ENCODE data around the gene CD274.

Gene CD274

GRCh38 chr9:5511935-5512580 lies 61.7 kb downstream of the CD274 start:
- Histone ChIP-seq H3K9ac (ENCODE audit: low read length) (no peak overlapping the region), H3K9me2 (replicated peaks; ENCODE audit: insufficient read depth, low read length) (no peaks in the 10 kb centered on the region), H3K9me3 (replicated peaks; ENCODE audit: insufficient read depth, low read length) (no peaks in the 10 kb centered on the region), H3K27ac (ENCODE audit: low read length) (no peak overlapping the region), H3K4me3 (ENCODE audit: low read length) (no peak overlapping the region), H2AFZ (ENCODE audit: low read length) (no peak overlapping the region), H3K4me2 (ENCODE audit: low read depth, low read length) (peak overlapping the region; percentile 85), H3K27me3 (replicated peaks; ENCODE audit: insufficient read depth, low read length) (no peaks in the 10 kb centered on the region), H3F3A (ENCODE audit: insufficient read depth, low read length) (peaks cover 9% of the 10 kb centered on the region), H3K79me2 (ENCODE audit: low read length) (no peaks in the 10 kb centered on the region), H4K20me1 (ENCODE audit: insufficient read depth, low read length) (no peaks in the 10 kb centered on the region), H3K4me1 (ENCODE audit: low read length) (peaks cover 10% of the 10 kb centered on the region), H3K36me3 (replicated peaks; ENCODE audit: insufficient read depth, low read length) (no peaks in the 10 kb centered on the region)
- TF ChIP-seq EZH2phosphoT487 (IDR thresholded peaks at IDR 0.05; ENCODE audit: low read length) (no peak), CTCF (IDR thresholded peaks at IDR 0.05; ENCODE audit: low read length) (no peak)
- DNase-seq: no peak

GRCh38 chr9:5512658-5513452 lies 62.5 kb downstream of the CD274 start:
- Histone ChIP-seq H2AFZ (ENCODE audit: low read length) (no peak overlapping the region), H3F3A (ENCODE audit: insufficient read depth, low read length) (peaks cover 9% of the 10 kb centered on the region), H3K9ac (ENCODE audit: low read length) (no peak overlapping the region), H3K9me3 (replicated peaks; ENCODE audit: insufficient read depth, low read length) (no peaks in the 10 kb centered on the region), H3K9me2 (replicated peaks; ENCODE audit: insufficient read depth, low read length) (no peaks in the 10 kb centered on the region), H3K4me1 (ENCODE audit: low read length) (peaks cover 10% of the 10 kb centered on the region), H3K27me3 (replicated peaks; ENCODE audit: insufficient read depth, low read length) (no peaks in the 10 kb centered on the region), H3K79me2 (ENCODE audit: low read length) (no peaks in the 10 kb centered on the region), H3K4me2 (ENCODE audit: low read depth, low read length) (no peak overlapping the region), H3K27ac (ENCODE audit: low read length) (no peak overlapping the region), H4K20me1 (ENCODE audit: insufficient read depth, low read length) (no peaks in the 10 kb centered on the region), H3K4me3 (ENCODE audit: low read length) (no peak overlapping the region), H3K36me3 (replicated peaks; ENCODE audit: insufficient read depth, low read length) (no peaks in the 10 kb centered on the region)
- no peak for DNase-seq
- no peak for TF ChIP-seq EZH2phosphoT487 (IDR thresholded peaks at IDR 0.05; ENCODE audit: low read length)
- no peak for TF ChIP-seq EZH2 (optimal IDR thresholded peaks at IDR 0.05; ENCODE audit: low read depth, low read length)
- no peak for TF ChIP-seq CTCF (IDR thresholded peaks at IDR 0.05; ENCODE audit: low read length)

GRCh38 chr9:5513966-5514616 lies 63.7 kb downstream of the CD274 start:
- no peaks in the 10 kb centered on the region for H3K79me2 ChIP-seq (ENCODE audit: low read length)

More at GRCh38 chr9:5513966-5514616, 63.7 kb downstream of the CD274 start:
- Histone ChIP-seq H3K27ac (ENCODE audit: low read length) (no peak overlapping the region), H3K36me3 (replicated peaks; ENCODE audit: insufficient read depth, low read length) (no peaks in the 10 kb centered on the region), H3K4me3 (ENCODE audit: low read length) (no peak overlapping the region), H3K9me3 (replicated peaks; ENCODE audit: insufficient read depth, low read length) (no peaks in the 10 kb centered on the region), H3K27me3 (replicated peaks; ENCODE audit: insufficient read depth, low read length) (no peaks in the 10 kb centered on the region), H3F3A (ENCODE audit: insufficient read depth, low read length) (peaks cover 9% of the 10 kb centered on the region), H3K9me2 (replicated peaks; ENCODE audit: insufficient read depth, low read length) (no peaks in the 10 kb centered on the region), H3K4me1 (ENCODE audit: low read length) (peaks cover 10% of the 10 kb centered on the region), H3K4me2 (ENCODE audit: low read depth, low read length) (no peak overlapping the region), H2AFZ (ENCODE audit: low read length) (no peak overlapping the region), H3K9ac (ENCODE audit: low read length) (no peak overlapping the region), H4K20me1 (ENCODE audit: insufficient read depth, low read length) (no peaks in the 10 kb centered on the region)
- TF ChIP-seq EZH2phosphoT487 (IDR thresholded peaks at IDR 0.05; ENCODE audit: low read length) (no peak), CTCF (IDR thresholded peaks at IDR 0.05; ENCODE audit: low read length) (no peak), EZH2 (optimal IDR thresholded peaks at IDR 0.05; ENCODE audit: low read depth, low read length) (no peak)
- no peak for DNase-seq

Measured in MM.1S (cell line).